Measurements from ENCODE around the gene CNTNAP3B.
"Not testable (repeated sequence)": the region's sequence is repeated elsewhere in the genome, so short reads cannot be mapped to it uniquely, and the experiment has no call there.

DNA sequence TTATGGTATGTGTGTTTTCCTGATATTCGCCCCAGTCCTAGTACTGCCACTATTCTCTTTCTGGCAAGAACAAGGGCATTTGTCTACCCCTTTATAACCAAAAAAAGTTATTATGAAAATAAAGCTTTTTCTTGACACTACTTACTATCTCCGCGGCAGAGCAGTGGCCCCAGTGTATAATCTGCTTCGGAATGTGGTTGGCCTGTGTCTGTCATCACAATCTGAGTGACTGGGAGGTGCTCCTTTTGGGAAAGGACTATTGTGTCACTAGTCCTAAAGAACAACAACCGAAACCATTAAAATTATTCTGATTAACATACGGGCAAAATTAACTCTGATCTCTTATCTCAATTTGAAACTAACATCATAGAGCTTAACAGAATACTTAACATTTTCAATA is 200.1 kb downstream of the CNTNAP3B start:
- TF ChIP-seq, protein P1, sequence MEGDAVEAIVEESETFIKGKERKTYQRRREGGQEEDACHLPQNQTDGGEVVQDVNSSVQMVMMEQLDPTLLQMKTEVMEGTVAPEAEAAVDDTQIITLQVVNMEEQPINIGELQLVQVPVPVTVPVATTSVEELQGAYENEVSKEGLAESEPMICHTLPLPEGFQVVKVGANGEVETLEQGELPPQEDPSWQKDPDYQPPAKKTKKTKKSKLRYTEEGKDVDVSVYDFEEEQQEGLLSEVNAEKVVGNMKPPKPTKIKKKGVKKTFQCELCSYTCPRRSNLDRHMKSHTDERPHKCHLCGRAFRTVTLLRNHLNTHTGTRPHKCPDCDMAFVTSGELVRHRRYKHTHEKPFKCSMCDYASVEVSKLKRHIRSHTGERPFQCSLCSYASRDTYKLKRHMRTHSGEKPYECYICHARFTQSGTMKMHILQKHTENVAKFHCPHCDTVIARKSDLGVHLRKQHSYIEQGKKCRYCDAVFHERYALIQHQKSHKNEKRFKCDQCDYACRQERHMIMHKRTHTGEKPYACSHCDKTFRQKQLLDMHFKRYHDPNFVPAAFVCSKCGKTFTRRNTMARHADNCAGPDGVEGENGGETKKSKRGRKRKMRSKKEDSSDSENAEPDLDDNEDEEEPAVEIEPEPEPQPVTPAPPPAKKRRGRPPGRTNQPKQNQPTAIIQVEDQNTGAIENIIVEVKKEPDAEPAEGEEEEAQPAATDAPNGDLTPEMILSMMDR (IDR thresholded peaks at IDR 0.05), result not testable (repeated sequence)
- not testable (repeated sequence) for TF ChIP-seq ZFX (IDR thresholded peaks at IDR 0.05; ENCODE audit: borderline replicate concordance)
